ENCODE results near the gene CDH23.

CDH23 gene

GRCh38 chr10:71710519-71710918 lies 313.8 kb downstream of the CDH23 start:
- no peaks in the 10 kb centered on the region for H3K9me3 ChIP-seq (replicated peaks; ENCODE audit: insufficient read depth, low read length)
- H3K9me2 ChIP-seq (replicated peaks; ENCODE audit: insufficient read depth, low read length): no peaks in the 10 kb centered on the region
- H4K20me1 ChIP-seq (ENCODE audit: insufficient read depth, low read length): no peaks in the 10 kb centered on the region
- H3F3A ChIP-seq (ENCODE audit: insufficient read depth, low read length): no peaks in the 10 kb centered on the region
- H3K4me2 ChIP-seq (ENCODE audit: low read depth, low read length): no peak overlapping the region
- H3K27me3 ChIP-seq (replicated peaks; ENCODE audit: insufficient read depth, low read length): peaks cover 22% of the 10 kb centered on the region
- no peak overlapping the region for H3K9ac ChIP-seq (ENCODE audit: low read length)
- H3K4me1 ChIP-seq (ENCODE audit: low read length): 0 out of 2 replicates have a peak, but pooled peaks cover 7% of the 10 kb centered on the region
- no peak overlapping the region for H3K4me3 ChIP-seq (ENCODE audit: low read length)
- no peaks in the 10 kb centered on the region for H3K79me2 ChIP-seq (ENCODE audit: low read length)
- TF ChIP-seq EZH2 (optimal IDR thresholded peaks at IDR 0.05; ENCODE audit: low read depth, low read length) (no peak), CTCF (IDR thresholded peaks at IDR 0.05; ENCODE audit: low read length) (no peak), EZH2phosphoT487 (IDR thresholded peaks at IDR 0.05; ENCODE audit: low read length) (no peak)
- no peak for DNase-seq
- no peak overlapping the region for H2AFZ ChIP-seq (ENCODE audit: low read length)
- H3K36me3 ChIP-seq (replicated peaks; ENCODE audit: insufficient read depth, low read length): no peaks in the 10 kb centered on the region
- H3K27ac ChIP-seq (ENCODE audit: low read length): no peak overlapping the region

GRCh38 chr10:71711052-71711623 lies 314.4 kb downstream of the CDH23 start:
- Histone ChIP-seq H3K9me2 (replicated peaks; ENCODE audit: insufficient read depth, low read length) (no peaks in the 10 kb centered on the region), H3K27ac (ENCODE audit: low read length) (no peak overlapping the region), H3K4me1 (ENCODE audit: low read length) (0 out of 2 replicates have a peak, but pooled peaks cover 7% of the 10 kb centered on the region), H3K79me2 (ENCODE audit: low read length) (no peaks in the 10 kb centered on the region), H4K20me1 (ENCODE audit: insufficient read depth, low read length) (no peaks in the 10 kb centered on the region), H3K4me3 (ENCODE audit: low read length) (no peak overlapping the region), H3K9me3 (replicated peaks; ENCODE audit: insufficient read depth, low read length) (no peaks in the 10 kb centered on the region), H3K36me3 (replicated peaks; ENCODE audit: insufficient read depth, low read length) (no peaks in the 10 kb centered on the region), H3K27me3 (replicated peaks; ENCODE audit: insufficient read depth, low read length) (peaks cover 18% of the 10 kb centered on the region), H3K9ac (ENCODE audit: low read length) (no peak overlapping the region), H3F3A (ENCODE audit: insufficient read depth, low read length) (no peaks in the 10 kb centered on the region), H2AFZ (ENCODE audit: low read length) (no peak overlapping the region), H3K4me2 (ENCODE audit: low read depth, low read length) (no peak overlapping the region)
- no peak for DNase-seq
- no peak for TF ChIP-seq CTCF (IDR thresholded peaks at IDR 0.05; ENCODE audit: low read length)
- TF ChIP-seq EZH2phosphoT487 (IDR thresholded peaks at IDR 0.05; ENCODE audit: low read length): no peak
- no peak for TF ChIP-seq EZH2 (optimal IDR thresholded peaks at IDR 0.05; ENCODE audit: low read depth, low read length)

- H3F3A ChIP-seq (ENCODE audit: insufficient read depth, low read length): no peaks in the 10 kb centered on the region
- H3K9ac ChIP-seq (ENCODE audit: low read length): no peak overlapping the region
- DNase-seq: no peak
- no peak overlapping the region for H2AFZ ChIP-seq (ENCODE audit: low read length)
- no peaks in the 10 kb centered on the region for H3K79me2 ChIP-seq (ENCODE audit: low read length)
- H3K9me2 ChIP-seq (replicated peaks; ENCODE audit: insufficient read depth, low read length): no peaks in the 10 kb centered on the region
- H3K9me3 ChIP-seq (replicated peaks; ENCODE audit: insufficient read depth, low read length): no peaks in the 10 kb centered on the region
- no peaks in the 10 kb centered on the region for H4K20me1 ChIP-seq (ENCODE audit: insufficient read depth, low read length)
- no peak overlapping the region for H3K27ac ChIP-seq (ENCODE audit: low read length)
- no peak overlapping the region for H3K4me3 ChIP-seq (ENCODE audit: low read length)
- no peak overlapping the region for H3K4me2 ChIP-seq (ENCODE audit: low read depth, low read length)
- H3K36me3 ChIP-seq (replicated peaks; ENCODE audit: insufficient read depth, low read length): no peaks in the 10 kb centered on the region
- H3K27me3 ChIP-seq (replicated peaks; ENCODE audit: insufficient read depth, low read length): peaks cover 10% of the 10 kb centered on the region
- no peak for TF ChIP-seq EZH2phosphoT487 (IDR thresholded peaks at IDR 0.05; ENCODE audit: low read length)
- TF ChIP-seq EZH2 (optimal IDR thresholded peaks at IDR 0.05; ENCODE audit: low read depth, low read length): no peak
- TF ChIP-seq CTCF (IDR thresholded peaks at IDR 0.05; ENCODE audit: low read length): no peak
- H3K4me1 ChIP-seq (ENCODE audit: low read length): 0 out of 2 replicates have a peak, but pooled peaks cover 7% of the 10 kb centered on the region
These were observed 315.4 kb downstream of the CDH23 start for GRCh38 chr10:71712170-71712569.

Data from MM.1S (cell line).